SK-N-SH (cell line): ENCODE data around the gene TGM4. TPM values are rescaled to one million over a fixed set of nuclear protein-coding genes. Genes with fewer than 3 reads are reported as not detected.

Experiments used
- CTCF ChIA-PET: fragments of 300-600, 350-600 bp; formaldehyde crosslinking; extraction: SDS; loops from one replicate; lab custom pipeline; 2021; lab: Yijun Ruan, JAX
- POLR2A ChIA-PET: fragments of 350-600 bp; sonication (Branson Sonifier 250); formaldehyde crosslinking; extraction: SDS; loops from one replicate; lab custom pipeline; 2020; ENCODE audit warnings: antibody characterized with exemption, inconsistent platforms; lab: Yijun Ruan, JAX
- DNase-seq: peaks from one replicate; pipeline ENCODE4 v3.0.0; 2012
- H2AFZ ChIP-seq: fragments of 200-600 bp; sonication (generic); 2 replicates; pipeline ENCODE4 v1.8.1; 2016; ENCODE audit warnings: antibody characterized with exemption, mild to moderate bottlenecking, low read depth
- H3F3A ChIP-seq: fragments of 200-600 bp; sonication (generic); replicated peaks from 2 replicates; pipeline ENCODE3; 2016; ENCODE audit warnings: antibody characterized with exemption, mild to moderate bottlenecking; ENCODE audit not compliant: insufficient read depth
- H3K27ac ChIP-seq, 2 experiments: fragments of 200-500 bp in 1 of 2; fragments of 200-600 bp in 1 of 2; sonication (Bioruptor generic) in 1 of 2; sonication (generic), shearing (Covaris generic) in 1 of 2; 2 replicates each; pipeline versions ENCODE4 v1.5.1 to v1.6.1; 2014 to 2016; ENCODE audit warnings: low read depth in 2 of 2, inconsistent platforms in 1 of 2, low read length in 1 of 2, mild to moderate bottlenecking in 1 of 2, mixed read lengths in 1 of 2
- H3K27me3 ChIP-seq: fragments of 200-600 bp; sonication (generic), shearing (Covaris generic); 2 replicates; pipeline ENCODE4 v1.6.1; 2016; ENCODE audit warnings: mixed run types; ENCODE audit not compliant: insufficient read depth
- H3K36me3 ChIP-seq, 2 experiments: fragments of 200-500 bp in 1 of 2; fragments of 200-600 bp in 1 of 2; sonication (Bioruptor generic) in 1 of 2; sonication (generic) in 1 of 2; replicated peaks in 1 of 2; 2 replicates each; pipeline versions ENCODE3 to v1.5.1; 2014 to 2016; ENCODE audit warnings: low read length in 1 of 2, mild to moderate bottlenecking in 1 of 2; ENCODE audit not compliant: insufficient read depth in 2 of 2, control insufficient read depth in 1 of 2
- H3K4me1 ChIP-seq, 2 experiments: fragments of 200-500 bp in 1 of 2; fragments of 200-600 bp in 1 of 2; sonication (Bioruptor generic) in 1 of 2; sonication (generic), shearing (Covaris generic) in 1 of 2; 2 replicates each; pipeline versions ENCODE4 v1.5.1 to v1.6.1; 2014 to 2016; ENCODE audit warnings: low read depth in 1 of 2, low read length in 1 of 2, mixed run types in 1 of 2; ENCODE audit not compliant: insufficient read depth in 2 of 2, control insufficient read depth in 1 of 2
- H3K4me2 ChIP-seq: fragments of 200-600 bp; sonication (generic), shearing (Covaris generic); 2 replicates; pipeline ENCODE4 v1.6.1; 2017; ENCODE audit warnings: mixed run types
- H3K4me3 ChIP-seq, 2 experiments: fragments of 200-500 bp in 1 of 2; fragments of 200-600 bp in 1 of 2; sonication (Bioruptor generic) in 1 of 2; sonication (generic), shearing (Covaris generic) in 1 of 2; 2 replicates each; pipeline versions ENCODE4 v1.5.1 to v1.8.1; 2014 to 2016; ENCODE audit warnings: low read depth in 2 of 2, inconsistent platforms in 1 of 2, low read length in 1 of 2, mild to moderate bottlenecking in 1 of 2, mixed read lengths in 1 of 2, moderate library complexity in 1 of 2
- H3K79me2 ChIP-seq: fragments of 200-600 bp; sonication (generic); 2 replicates; pipeline ENCODE4 v1.8.1; 2017; ENCODE audit warnings: mild to moderate bottlenecking; ENCODE audit not compliant: insufficient read depth
- H3K9ac ChIP-seq: fragments of 200-600 bp; sonication (generic); 2 replicates; pipeline ENCODE4 v1.6.1; 2017; ENCODE audit warnings: mixed run types
- H3K9me2 ChIP-seq: fragments of 200-600 bp; sonication (generic); 2 replicates; pipeline ENCODE4 v1.6.1; 2017; ENCODE audit warnings: mixed run types
- H3K9me3 ChIP-seq: fragments of 200-600 bp; sonication (generic); 2 replicates; pipeline ENCODE4 v1.6.1; 2017; ENCODE audit warnings: mixed run types, mild to moderate bottlenecking, moderate library complexity
- H4K20me1 ChIP-seq: fragments of 200-600 bp; sonication (generic); 2 replicates; pipeline ENCODE4 v1.6.1; 2017; ENCODE audit warnings: mild to moderate bottlenecking, mixed run types; ENCODE audit not compliant: insufficient read depth
- ELF1 ChIP-seq: IDR thresholded peaks from 2 replicates; pipeline ENCODE4 v1.4.0; 2012
- EZH2phosphoT487 ChIP-seq: fragments of 200-600 bp; sonication (generic); IDR thresholded peaks from 2 replicates; pipeline ENCODE4 v1.6.1; 2017; ENCODE audit warnings: low read depth, mixed run types, mild to moderate bottlenecking, antibody characterized with exemption, moderate library complexity, borderline replicate concordance
- FOXM1 ChIP-seq: IDR thresholded peaks from 2 replicates; pipeline ENCODE4 v1.4.0; 2012; ENCODE audit warnings: low read depth, mild to moderate bottlenecking
- GABPA ChIP-seq: IDR thresholded peaks from 2 replicates; pipeline ENCODE4 v1.4.0; 2012; ENCODE audit warnings: low read depth, mild to moderate bottlenecking
- JUND ChIP-seq: IDR thresholded peaks from 2 replicates; pipeline ENCODE4 v1.4.0; 2012
- MXI1 ChIP-seq: IDR thresholded peaks from 2 replicates; pipeline ENCODE4 v1.6.1; 2012; ENCODE audit warnings: mild to moderate bottlenecking, low read depth, low read length, improper control_type of control experiment
- NFIC ChIP-seq: IDR thresholded peaks from 2 replicates; pipeline ENCODE4 v1.4.0; 2012; ENCODE audit warnings: borderline replicate concordance
- RAD21 ChIP-seq: IDR thresholded peaks from 2 replicates; pipeline ENCODE4 v1.6.1; 2012; ENCODE audit warnings: mild to moderate bottlenecking, low read length
- RFX5 ChIP-seq: IDR thresholded peaks from 2 replicates; pipeline ENCODE4 v1.6.1; 2012; ENCODE audit warnings: mild to moderate bottlenecking, improper control_type of control experiment, low read length
- RXRA ChIP-seq: IDR thresholded peaks from 2 replicates; pipeline ENCODE4 v1.4.0; 2012; ENCODE audit warnings: low read depth, mild to moderate bottlenecking, borderline replicate concordance
- TCF12 ChIP-seq: IDR thresholded peaks from 2 replicates; pipeline ENCODE4 v1.4.0; 2012
- TEAD4 ChIP-seq: IDR thresholded peaks from 2 replicates; pipeline ENCODE4 v1.4.0; 2012; ENCODE audit warnings: mild to moderate bottlenecking, borderline replicate concordance; ENCODE audit not compliant: insufficient read depth
- YY1 ChIP-seq: IDR thresholded peaks from 2 replicates; pipeline ENCODE4 v1.4.0; 2012; ENCODE audit warnings: low read depth, mild to moderate bottlenecking
- WGBS: methylation state at CpG from one replicate; pipeline ENCODE4 v1.1.6; 2017; ENCODE audit warnings: low lambda C conversion rate; 5-methylcytosine and 5-hydroxymethylcytosine counted together
- polyA plus RNA-seq, 3 experiments: library from polyadenylated mRNA; depleted of rRNA; stranded (reverse); fragments of >200 nt; gene quantifications; 2 replicates each; pipeline ENCODE4 v1.2.3, GENCODE V29; 2012
- TF ChIP-seq, protein P1 (sequence below): IDR thresholded peaks from 2 replicates; pipeline ENCODE4 v1.4.0; 2012; ENCODE audit warnings: low read depth, borderline replicate concordance
- TF ChIP-seq, protein P2 (sequence below): IDR thresholded peaks from 2 replicates; pipeline ENCODE4 v1.4.0; 2012; ENCODE audit warnings: low read depth, borderline replicate concordance
- TF ChIP-seq, protein P3 (sequence below): fragments of 150-350 bp; IDR thresholded peaks from 2 replicates; pipeline ENCODE4 v1.6.1; 2016; ENCODE audit warnings: mild to moderate bottlenecking, low read depth, low read length
- TF ChIP-seq, protein P4 (sequence below): fragments of 150-350 bp; IDR thresholded peaks from 2 replicates; pipeline ENCODE4 v1.6.1; 2017; ENCODE audit warnings: antibody characterized with exemption, low read length, low read depth, borderline replicate concordance
- TF ChIP-seq, protein P5 (sequence below): IDR thresholded peaks from 2 replicates; pipeline ENCODE4 v1.6.1; 2012; ENCODE audit warnings: mild to moderate bottlenecking, low read depth, low read length, moderate library complexity

TGM4 gene
- polyA plus RNA-seq, 1 of the 3 experiments (the other 2 are of a cell fraction) = 0.12 TPM

DNA sequence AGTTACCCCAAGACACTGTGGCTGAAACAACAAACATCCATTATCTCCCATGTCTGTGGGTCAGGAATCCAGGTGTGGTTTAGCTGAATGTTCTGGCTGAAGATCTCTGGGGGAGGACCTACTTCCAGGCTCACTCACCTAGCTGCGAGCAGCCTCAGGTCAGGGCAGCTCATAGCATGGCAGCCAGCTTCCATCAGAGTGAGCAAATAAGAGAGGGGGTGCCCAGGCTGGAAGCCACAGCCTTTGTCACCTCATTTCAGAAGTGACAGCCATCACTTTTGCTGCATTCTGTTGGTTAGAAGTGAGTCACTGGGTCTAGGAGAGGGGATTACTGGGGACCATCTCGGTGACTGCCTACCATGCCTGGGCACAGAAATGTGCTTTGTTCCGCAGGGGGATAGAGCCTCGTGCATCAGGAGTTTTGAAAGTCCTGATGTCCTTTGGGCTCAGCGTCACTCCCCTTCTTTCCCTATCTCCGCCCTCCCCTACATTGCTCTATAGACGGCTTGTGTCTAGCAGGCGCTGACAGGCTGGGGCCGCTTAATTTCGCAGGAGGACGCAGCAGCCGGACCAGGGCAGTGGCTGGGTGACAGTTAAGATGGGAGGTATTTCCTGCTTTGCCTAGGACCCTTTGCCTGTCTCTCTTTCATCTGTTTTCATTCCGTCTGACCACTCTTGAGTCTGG lies 25.4 kb downstream of the TGM4 start:
- H3K27me3 ChIP-seq = no peaks in the 10 kb centered on the region
- no peak overlapping the region for H3K4me2 ChIP-seq
- no peak for DNase-seq
- H3K36me3 ChIP-seq = no peaks in the 10 kb centered on the region
- no peaks in the 10 kb centered on the region for H3K9me3 ChIP-seq
- no peaks in the 10 kb centered on the region for H3K9me2 ChIP-seq
- no peak overlapping the region for H3K9ac ChIP-seq
- no peaks in the 10 kb centered on the region for H4K20me1 ChIP-seq
- ChIA-PET POLR2A (no interaction called here), CTCF (no interaction called here)
- no peak overlapping the region for H3K4me3 ChIP-seq
- H3K79me2 ChIP-seq = no peaks in the 10 kb centered on the region
- H3K4me1 ChIP-seq = peaks cover 0 to 7% of the 10 kb centered on the region in 2 experiments; a peak in 1 of 4 replicates
- TF ChIP-seq GABPA = no peak
- TF ChIP-seq, protein P1, sequence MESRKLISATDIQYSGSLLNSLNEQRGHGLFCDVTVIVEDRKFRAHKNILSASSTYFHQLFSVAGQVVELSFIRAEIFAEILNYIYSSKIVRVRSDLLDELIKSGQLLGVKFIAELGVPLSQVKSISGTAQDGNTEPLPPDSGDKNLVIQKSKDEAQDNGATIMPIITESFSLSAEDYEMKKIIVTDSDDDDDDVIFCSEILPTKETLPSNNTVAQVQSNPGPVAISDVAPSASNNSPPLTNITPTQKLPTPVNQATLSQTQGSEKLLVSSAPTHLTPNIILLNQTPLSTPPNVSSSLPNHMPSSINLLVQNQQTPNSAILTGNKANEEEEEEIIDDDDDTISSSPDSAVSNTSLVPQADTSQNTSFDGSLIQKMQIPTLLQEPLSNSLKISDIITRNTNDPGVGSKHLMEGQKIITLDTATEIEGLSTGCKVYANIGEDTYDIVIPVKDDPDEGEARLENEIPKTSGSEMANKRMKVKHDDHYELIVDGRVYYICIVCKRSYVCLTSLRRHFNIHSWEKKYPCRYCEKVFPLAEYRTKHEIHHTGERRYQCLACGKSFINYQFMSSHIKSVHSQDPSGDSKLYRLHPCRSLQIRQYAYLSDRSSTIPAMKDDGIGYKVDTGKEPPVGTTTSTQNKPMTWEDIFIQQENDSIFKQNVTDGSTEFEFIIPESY = no peak
- TF ChIP-seq YY1 = no peak
- no peak for TF ChIP-seq JUND
- no peak for TF ChIP-seq NFIC
- TF ChIP-seq, protein P2, sequence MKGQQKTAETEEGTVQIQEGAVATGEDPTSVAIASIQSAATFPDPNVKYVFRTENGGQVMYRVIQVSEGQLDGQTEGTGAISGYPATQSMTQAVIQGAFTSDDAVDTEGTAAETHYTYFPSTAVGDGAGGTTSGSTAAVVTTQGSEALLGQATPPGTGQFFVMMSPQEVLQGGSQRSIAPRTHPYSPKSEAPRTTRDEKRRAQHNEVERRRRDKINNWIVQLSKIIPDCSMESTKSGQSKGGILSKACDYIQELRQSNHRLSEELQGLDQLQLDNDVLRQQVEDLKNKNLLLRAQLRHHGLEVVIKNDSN = no peak
- TF ChIP-seq TEAD4 = no peak
- TF ChIP-seq FOXM1 = no peak
- TF ChIP-seq RFX5 = no peak
- TF ChIP-seq, protein P3, sequence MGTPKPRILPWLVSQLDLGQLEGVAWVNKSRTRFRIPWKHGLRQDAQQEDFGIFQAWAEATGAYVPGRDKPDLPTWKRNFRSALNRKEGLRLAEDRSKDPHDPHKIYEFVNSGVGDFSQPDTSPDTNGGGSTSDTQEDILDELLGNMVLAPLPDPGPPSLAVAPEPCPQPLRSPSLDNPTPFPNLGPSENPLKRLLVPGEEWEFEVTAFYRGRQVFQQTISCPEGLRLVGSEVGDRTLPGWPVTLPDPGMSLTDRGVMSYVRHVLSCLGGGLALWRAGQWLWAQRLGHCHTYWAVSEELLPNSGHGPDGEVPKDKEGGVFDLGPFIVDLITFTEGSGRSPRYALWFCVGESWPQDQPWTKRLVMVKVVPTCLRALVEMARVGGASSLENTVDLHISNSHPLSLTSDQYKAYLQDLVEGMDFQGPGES = no peak
- TF ChIP-seq ELF1 = no peak
- no peak for TF ChIP-seq RAD21
- no peak for TF ChIP-seq MXI1
- TF ChIP-seq, protein P4, sequence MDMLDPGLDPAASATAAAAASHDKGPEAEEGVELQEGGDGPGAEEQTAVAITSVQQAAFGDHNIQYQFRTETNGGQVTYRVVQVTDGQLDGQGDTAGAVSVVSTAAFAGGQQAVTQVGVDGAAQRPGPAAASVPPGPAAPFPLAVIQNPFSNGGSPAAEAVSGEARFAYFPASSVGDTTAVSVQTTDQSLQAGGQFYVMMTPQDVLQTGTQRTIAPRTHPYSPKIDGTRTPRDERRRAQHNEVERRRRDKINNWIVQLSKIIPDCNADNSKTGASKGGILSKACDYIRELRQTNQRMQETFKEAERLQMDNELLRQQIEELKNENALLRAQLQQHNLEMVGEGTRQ = no peak
- TF ChIP-seq RXRA = no peak
- no peak for TF ChIP-seq TCF12
- TF ChIP-seq EZH2phosphoT487 = no peak
- TF ChIP-seq, protein P5, sequence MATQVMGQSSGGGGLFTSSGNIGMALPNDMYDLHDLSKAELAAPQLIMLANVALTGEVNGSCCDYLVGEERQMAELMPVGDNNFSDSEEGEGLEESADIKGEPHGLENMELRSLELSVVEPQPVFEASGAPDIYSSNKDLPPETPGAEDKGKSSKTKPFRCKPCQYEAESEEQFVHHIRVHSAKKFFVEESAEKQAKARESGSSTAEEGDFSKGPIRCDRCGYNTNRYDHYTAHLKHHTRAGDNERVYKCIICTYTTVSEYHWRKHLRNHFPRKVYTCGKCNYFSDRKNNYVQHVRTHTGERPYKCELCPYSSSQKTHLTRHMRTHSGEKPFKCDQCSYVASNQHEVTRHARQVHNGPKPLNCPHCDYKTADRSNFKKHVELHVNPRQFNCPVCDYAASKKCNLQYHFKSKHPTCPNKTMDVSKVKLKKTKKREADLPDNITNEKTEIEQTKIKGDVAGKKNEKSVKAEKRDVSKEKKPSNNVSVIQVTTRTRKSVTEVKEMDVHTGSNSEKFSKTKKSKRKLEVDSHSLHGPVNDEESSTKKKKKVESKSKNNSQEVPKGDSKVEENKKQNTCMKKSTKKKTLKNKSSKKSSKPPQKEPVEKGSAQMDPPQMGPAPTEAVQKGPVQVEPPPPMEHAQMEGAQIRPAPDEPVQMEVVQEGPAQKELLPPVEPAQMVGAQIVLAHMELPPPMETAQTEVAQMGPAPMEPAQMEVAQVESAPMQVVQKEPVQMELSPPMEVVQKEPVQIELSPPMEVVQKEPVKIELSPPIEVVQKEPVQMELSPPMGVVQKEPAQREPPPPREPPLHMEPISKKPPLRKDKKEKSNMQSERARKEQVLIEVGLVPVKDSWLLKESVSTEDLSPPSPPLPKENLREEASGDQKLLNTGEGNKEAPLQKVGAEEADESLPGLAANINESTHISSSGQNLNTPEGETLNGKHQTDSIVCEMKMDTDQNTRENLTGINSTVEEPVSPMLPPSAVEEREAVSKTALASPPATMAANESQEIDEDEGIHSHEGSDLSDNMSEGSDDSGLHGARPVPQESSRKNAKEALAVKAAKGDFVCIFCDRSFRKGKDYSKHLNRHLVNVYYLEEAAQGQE = no peak
- 91% methylated on average over 11 of the region's 13 CpGs for WGBS
- H2AFZ ChIP-seq = no peak overlapping the region
- H3K27ac ChIP-seq = no peak overlapping the region
- H3F3A ChIP-seq = no peaks in the 10 kb centered on the region
